ENCODE data around the gene ADAM30. TPM values are rescaled to one million over a fixed set of nuclear protein-coding genes. Genes with fewer than 3 reads are reported as not detected.

Gene ADAM30
- not detected in 5 replicates for total RNA-seq (2022; extraction: Qiagen RNA extraction)

DNA sequence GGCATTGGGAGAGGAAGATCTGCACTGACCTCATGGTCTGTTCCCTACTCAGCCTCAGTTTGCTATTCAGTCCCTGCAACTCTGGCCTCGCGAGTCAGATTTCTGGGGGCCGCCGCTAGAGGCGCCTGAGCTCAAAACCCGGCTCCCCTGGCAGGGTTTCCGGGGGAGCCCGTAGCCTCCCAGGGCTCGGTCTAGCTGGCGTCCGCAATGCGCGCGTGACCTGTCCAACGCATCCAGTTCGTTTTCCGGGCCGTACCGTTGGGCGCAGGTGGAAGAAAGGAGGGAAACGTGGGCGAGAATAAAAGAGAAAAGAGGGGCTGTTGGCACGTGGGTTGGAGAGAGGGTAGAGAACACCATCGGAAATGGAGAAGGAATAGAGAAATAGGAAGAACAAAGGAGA, at the start of gene ADAM30:
ADAM30 (minus strand) TSS at position 213 of the 400 bp plus-strand sequence; CDS start at position 34, 179 bp downstream.

Other genes with a start within 250 kb of the ADAM30 start
- gene ZNF697, start 248.2 kb downstream of the ADAM30 start, total RNA-seq (2022; extraction: Qiagen RNA extraction) = 1.2 to 1.7 TPM (median 1.5 TPM) in 5 replicates
- 64.4 to 93.7 TPM (median 77.2 TPM) in 5 replicates for gene PHGDH, start 184.6 kb downstream of the ADAM30 start, total RNA-seq (2022; extraction: Qiagen RNA extraction)
- not detected in 5 replicates for gene HMGCS2, start 127.6 kb downstream of the ADAM30 start, total RNA-seq (2022; extraction: Qiagen RNA extraction)
- not detected in 5 replicates for gene REG4, start 85.1 kb downstream of the ADAM30 start, total RNA-seq (2022; extraction: Qiagen RNA extraction)
- 22.3 to 35.0 TPM (median 30.4 TPM) in 5 replicates for gene NOTCH2, start 173.1 kb upstream of the ADAM30 start, total RNA-seq (2022; extraction: Qiagen RNA extraction)

All from A549 treated with Mapracorat at 1 μM for 4 hours (cell line).